DMS153 treated with DMSO at 0.1 percent for 48 hours (cell line): ENCODE data around the gene TOMM40L.
A peak's percentile ranks its signal among the peaks of the same experiment; 100 is the strongest.

ENCODE experiments used
- DNase-seq: peaks from one replicate; lab custom pipeline; 2025; ENCODE audit not compliant: unreplicated experiment; lab: John Stamatoyannopoulos, UW

Gene TOMM40L

DNA sequence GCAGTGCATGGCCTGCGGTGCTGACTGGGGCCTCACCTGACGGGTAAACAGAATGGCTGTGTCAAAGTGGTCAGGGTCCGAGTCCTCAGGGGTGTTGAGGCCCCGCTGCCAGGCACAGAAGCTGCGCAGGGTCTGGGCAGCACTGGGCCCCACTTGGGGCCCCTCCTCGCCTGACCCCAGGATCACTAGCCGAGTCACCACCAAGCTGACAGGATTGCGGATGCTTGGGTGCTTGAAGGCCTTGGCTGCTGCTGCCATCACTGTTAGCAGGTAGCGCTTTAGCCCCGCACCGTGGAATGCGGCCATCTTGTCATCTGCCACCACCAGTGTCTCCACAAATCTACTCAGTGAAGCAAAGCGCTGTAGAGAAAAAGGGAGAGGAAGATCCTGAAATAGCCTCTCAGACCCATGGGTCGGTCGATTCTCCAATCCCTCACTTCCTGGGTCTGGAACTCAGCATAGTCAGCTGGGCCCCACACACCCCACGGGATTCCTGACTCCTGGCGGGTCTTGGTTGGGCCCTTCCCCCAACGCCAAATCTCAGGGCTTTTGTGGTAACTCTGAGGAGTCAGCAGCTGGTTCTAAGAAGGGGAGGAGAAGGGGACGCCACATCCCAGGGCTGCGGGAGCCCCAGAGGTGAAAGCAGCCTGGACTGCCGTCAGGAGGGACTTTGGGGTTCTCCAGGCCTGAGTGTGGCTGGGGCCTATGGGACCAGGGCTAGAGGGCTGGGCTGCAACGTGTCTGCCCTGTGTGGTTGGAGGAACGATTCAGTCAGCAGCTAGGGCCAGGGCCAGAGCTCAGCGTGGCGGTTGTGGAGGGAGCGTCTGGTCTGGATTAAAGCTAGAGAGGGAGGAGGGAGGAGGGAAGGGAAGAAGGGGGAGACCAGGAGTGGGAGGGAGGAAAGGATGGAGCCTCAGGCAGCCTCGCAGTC is 29.1 kb upstream of the TOMM40L start:
- no peak for DNase-seq

DNA sequence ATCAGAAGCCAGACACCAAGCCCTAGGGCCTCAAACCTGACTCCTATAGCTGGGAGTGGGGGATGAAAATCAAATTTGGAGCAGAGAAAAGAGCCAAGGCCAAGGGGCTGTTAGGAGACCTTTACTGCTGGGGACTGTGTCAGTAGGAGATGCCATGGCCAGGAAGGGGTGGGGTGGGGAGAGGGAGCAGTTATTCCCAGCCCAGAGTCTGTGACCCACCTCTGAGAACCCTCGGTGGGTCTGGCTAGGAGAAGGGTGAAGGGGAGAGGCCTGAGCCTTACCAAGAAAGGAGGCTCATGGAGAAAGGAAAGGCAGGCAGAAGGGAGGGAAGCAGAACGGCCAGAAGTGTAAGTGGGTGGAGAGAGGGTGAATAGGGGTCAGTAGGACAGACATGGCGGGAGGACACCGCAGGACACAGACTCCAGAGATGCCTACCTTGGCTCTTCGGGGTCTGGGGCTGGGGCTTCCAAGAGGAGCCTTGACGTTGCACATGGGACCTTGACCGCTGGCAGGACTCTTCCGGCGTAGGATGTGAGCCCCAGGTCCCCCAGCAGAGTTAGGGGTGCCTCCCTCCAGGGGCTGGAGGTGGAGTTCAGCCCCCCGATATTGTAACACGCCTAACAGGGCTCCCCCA is 28.2 kb upstream of the TOMM40L start:
- no peak for DNase-seq

DNA sequence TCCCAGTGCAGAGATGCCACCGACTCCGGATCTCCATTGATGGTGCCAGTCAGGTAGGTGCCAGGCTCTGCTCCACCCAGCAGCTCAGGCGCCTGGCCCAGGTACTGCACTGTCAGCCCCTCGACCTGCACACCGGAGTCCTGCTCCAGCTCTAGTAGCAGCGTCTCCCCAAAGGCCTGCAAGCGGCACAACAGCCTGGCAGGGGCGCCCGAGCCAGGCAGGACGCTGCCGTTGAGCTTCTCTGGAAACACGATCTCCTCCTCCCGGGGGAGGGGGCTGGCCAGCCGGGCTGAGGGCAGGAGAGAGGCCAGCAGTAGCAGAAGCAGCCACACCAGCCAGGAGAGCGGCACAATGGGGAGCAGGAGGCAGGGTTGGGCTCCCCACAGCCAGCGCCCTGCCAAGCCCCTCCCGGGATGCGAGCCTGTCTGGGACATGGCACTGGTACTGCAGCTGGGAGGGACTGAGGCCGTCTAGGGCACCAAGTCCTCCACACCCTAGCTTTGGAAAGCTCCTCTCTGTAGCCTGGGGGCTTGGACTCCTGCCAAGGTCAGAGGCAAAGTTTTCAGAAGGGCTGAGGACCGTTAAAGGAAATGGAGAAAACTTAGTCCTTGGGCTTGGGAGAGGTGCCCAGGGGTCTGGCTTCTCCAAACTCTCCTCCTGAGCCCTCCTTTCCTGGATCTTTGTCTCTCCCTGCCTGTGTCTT is 27.5 kb upstream of the TOMM40L start:
- DNase-seq = peak; percentile 28

DNA sequence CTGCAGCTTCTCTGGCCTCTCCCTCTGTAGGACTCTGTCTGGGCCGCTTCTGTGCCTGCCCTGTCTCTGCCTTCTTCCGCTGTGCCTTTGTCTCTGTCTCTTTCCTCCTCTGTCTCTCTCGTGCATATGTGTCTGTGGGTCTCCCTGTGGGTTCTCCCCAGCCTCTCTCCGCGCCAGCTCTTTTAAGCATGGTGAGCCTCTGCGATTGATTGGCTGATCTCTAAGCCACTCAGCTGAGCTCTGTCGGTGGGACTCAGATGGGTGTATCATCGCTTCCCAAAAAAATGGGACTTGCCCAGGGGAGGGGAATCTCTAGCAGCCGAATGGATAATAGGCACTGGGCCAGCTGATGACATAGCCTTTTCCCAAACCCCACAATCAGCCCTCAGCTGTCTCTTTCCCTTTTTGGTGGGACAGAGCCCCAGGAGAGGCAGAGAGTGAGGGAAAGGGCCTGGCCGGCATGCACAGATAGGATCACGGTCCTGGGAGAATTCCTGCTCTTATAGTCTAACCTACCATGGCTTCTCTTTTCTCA is 26.9 kb upstream of the TOMM40L start, which contains the start of gene ADAMTS4:
TSS of gene ADAMTS4 (minus strand) at position 158 of the 535 bp plus-strand sequence. CDS start 427 bp downstream, outside the sequence.
- no peak for DNase-seq

DNA sequence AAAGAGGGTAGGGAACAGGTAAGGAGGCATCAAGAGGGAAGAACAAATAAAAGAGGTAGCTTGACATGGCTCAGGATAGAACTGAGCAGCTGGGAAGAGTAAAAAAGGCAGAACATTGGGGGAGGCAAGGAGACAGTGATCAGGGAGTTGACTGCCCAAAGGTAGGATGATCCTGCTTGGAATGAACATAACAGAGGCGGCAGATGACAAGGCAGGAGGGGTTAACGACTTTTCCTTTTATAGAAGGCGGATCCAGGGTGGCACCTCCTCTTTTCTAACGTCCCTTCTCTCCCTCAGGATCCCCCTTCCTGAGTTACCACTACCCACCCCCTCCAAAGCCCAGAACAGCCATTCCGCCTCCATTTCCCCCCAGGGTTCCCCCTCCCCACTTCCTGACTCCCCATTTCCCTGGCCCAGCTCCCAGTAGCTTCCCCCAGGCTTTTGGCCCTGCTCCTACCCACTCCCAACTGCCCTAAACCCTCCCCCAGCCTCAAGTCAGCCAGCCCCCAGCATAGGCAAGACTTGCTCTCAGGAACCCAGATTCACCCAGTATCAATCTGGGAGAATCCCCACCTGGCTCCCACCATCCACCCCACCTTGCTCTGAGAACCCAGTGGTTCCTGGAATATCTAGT is 26.2 kb upstream of the TOMM40L start:
- DNase-seq = no peak

DNA sequence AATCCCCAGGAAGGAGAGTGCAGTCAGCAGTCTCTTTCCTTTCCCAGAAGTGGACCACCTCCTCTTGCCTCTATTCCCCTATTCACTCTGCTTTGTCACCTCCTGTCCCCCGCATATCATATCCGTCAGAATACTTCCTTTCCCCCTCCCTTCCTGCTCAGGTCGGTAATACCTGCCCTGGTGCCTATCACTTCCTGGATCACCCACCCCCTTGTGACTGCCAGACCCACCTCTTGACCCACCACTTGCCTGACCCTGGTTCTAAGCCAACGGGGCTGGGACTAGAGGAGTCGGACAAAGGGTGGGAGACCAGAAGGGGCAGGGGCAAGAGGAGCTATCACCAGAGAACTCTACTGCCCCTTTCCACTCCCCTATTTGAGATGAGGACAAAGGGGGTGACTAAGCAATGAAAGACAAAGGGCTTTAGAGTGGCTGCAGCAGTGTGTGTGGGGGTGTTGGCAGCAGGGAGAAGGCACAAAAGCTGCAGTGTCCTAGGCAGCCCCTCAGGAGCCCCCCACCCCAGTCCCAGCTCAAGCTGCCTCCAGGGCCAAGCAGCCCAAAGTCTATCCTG is 25.4 kb upstream of the TOMM40L start:
- no peak for DNase-seq

DNA sequence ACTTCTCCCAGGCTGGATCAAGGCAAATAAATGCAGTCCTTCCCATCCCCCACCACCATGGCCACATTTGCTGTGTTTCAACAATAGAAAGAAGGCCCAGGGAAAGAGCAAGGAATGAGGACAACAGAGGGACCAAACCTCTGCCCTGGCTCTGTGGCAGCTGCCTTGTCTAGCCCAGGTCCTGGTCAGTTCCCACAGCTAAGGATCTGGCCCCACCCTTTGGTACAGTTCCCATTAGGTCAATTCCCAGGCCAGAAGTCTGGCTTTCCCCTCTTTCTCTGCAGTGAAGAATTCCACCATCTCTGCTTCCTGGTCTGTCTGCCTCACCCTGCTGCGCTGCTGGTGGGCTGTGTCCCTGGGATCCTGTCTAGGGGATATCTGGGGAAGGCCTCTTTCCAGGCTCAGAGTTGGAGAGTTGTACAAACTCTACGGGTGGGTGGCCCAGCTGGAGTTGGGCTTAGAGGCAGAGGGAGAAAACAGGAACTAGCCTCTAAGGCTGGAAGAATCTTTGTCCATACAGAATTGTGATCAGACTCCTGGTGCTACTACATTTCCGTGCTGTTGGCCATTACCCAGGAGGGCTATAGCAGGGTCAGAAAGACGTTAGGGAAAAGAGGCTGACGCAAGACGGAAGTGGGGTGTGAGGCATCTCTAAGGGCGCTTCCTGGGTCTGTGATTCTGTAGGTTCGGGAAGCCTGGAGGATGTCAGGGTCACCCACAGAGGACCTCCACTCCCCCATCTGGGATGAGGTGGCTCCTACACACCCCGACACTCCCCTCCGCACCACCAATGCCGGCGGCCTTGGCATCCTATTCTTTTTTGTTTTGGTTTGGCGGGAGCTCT is 24.6 kb upstream of the TOMM40L start:
- no peak for DNase-seq

DNA sequence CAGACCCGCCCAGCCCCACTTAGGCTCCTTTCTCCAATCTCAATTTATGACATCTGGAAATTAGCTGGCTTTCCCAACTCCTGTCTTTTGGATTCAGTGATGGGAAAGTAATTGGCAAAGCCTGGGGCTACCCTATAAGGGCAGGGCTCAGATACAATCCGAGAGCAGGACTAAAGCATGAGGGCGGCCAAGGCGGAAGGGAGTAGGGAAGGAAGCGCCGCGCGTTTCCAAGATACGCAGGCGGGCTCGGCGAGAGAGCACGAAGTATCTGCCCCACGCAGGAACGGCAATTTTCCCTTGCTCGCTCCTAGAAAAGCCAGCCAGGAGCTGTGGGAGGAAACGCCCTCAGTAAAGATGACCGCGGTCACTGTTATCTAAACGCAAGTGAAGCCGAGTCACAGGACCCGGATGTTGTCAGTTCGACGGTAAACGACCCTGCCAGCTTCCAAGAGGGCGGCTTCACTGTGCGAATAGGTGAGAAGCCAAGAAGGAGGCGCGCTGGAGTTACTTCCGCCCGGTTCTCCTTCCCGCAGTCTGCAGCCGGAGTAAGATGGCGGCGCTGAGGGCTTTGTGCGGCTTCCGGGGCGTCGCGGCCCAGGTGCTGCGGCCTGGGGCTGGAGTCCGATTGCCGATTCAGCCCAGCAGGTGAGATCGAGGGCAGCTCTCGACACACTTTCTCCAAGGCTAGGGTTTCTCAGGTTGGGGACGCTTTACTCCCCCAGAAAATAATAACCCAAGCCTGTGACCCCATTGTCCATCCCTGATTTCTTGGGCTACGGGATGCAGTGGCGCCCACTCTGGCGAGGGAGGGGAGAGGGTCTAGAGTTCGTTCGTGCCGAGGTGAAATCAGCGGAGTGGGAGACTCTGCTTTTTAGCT is 23.8 kb upstream of the TOMM40L start, which contains the start of gene NDUFS2:
TSS of gene NDUFS2 (plus strand) at position 532 of the 877 bp plus-strand sequence. CDS start at position 551, 19 bp downstream.
- DNase-seq = peak; percentile 100

DNA sequence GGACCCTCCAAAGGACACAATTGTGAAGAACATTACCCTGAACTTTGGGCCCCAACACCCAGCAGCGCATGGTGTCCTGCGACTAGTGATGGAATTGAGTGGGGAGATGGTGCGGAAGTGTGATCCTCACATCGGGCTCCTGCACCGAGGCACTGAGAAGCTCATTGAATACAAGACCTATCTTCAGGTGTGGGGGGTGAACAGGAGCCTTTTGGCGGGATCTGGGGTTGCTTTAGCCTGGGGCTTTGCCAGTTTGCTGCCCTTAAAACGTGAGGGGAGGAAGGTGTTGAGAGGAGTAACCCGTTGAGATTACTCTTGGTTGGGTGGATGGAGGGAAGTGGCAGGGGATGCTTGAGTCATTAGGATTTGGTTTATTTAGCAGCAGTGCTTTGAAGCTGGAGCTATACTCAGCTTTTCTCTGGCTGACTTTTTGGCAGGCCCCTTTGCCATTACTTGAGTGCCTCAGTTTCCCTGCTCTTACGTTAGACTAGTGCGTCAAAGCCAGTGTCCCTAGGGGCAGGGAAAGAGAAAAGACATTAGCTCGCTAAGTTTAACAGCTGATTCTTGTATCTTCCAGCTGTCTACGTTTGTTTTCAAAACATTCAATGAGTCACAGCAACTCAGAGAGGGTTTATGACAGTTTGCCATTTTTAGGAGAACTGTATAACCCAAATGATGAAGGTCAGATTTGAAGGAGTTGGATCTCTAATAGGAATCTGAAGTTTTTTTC is 19.3 kb upstream of the TOMM40L start:
- no peak for DNase-seq

DNA sequence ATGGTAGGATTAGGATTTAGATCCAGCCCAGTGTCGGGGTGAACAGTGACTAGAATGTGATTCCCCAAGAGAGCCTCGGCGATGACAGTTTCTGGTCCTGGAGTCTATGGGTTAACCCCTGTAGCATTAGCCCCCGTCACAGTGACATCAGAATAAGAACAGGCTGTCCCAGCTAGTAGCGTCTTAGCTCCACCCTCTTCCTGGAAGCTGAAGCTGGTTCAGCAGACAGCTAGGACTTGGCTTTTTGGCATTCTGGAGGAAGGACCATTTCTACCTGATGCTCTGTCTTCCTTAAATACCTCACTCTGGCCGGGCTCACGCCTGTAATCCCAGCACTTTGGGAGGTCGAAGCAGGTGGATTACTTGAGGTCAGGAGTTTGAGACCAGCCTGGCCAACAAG is 18.7 kb upstream of the TOMM40L start:
- no peak for DNase-seq

DNA sequence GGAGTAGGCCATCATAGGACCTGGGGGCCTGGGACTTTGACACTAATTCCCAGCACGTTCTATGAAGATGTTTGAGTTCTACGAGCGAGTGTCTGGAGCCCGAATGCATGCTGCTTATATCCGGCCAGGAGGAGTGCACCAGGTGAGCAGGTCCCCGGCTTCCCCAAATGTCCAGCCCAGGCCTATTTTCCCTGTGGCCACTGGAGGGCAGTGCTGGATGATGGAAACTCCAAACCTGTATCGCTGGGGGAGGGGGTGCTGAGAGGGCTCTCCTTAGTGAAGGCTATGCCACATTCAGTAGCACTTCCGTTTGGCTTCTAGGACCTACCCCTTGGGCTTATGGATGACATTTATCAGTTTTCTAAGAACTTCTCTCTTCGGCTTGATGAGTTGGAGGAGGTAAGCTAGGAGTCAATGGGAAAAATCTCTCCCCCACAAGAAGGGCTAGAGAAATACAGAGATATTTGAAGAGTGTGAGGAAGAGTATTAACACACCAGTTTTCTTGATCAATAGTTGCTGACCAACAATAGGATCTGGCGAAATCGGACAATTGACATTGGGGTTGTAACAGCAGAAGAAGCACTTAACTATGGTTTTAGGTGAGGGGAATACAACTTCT is 16.0 kb upstream of the TOMM40L start:
- DNase-seq = peak; percentile 85

DNA sequence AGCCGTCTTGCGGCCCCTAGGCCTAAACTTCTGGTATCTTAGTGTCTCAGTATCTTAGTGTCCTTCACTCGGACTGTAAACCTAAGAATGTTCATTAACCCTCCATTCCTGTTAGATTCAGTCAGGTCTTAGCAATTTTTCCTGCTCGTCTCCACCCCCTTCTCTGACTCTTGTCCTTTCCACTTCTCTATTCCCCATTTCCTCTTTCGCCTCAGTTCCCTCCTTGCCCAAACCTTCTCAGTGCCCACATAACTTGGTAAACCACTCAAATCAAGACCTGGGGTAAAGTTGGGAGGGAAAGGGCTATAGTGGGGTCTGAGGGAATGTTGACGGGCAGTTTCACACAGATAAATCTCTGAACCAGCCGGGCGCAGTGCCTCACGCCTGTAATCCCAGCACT is 11.5 kb upstream of the TOMM40L start:
- DNase-seq = no peak

DNA sequence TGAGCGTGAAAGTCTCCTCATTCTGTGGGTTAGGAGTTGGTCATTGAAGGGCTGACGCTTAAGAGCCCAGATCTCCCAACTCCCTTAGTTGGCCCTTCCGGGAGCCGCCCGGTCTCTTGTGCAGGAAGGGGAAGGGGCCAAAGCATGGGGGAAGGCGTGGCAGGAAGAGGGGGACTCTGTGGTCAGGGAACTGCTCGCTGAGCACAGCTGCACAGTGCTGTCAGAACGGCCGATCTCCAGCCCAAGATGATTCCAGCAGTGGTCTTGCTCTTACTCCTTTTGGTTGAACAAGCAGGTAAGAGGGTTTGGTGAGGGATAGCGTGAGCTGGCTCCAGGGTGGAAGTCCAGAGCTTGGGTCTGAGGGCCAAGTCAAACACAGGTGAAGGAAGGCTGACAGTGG is 10.8 kb upstream of the TOMM40L start, which contains the start of gene FCER1G:
TSS of gene FCER1G (plus strand) at position 220 of the 400 bp plus-strand sequence. CDS start at position 247, 27 bp downstream.
- no peak for DNase-seq

DNA sequence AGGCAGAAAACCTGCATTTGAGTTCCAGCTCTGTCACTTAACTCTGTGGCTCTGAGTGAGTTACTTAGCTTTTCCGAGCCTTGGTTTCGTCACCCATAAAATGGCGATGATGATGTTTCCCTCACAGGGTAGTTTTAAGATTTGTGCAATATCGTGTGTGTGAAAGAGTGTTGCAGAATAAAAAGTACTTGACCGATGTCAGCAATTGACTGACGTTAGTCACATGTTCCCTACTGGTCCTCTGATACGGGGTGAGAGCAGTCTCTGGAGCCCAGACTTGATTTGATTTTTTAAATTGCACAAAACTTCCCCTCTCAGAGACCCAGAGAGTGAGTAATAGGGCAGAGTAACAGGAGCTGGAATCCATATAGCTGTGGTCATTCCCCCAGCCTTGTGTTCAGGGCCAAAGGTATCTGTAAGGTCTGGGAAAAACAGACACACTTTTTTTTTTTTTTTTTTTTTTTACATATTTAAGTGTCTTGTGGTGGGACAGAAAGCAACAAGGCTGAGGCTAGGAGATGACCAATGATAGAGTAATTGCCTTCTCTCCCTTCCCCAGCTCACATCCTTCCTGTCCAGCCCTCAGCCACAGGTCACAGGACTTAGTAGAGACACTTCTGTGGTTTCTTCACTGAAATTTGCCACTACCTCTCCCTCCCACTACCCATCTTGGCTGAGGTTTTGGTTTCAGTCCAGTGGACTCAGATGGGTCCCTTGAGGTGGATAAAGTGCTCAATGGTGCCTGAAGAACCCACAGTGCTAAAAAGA is 8.7 kb upstream of the TOMM40L start:
- DNase-seq = no peak

DNA sequence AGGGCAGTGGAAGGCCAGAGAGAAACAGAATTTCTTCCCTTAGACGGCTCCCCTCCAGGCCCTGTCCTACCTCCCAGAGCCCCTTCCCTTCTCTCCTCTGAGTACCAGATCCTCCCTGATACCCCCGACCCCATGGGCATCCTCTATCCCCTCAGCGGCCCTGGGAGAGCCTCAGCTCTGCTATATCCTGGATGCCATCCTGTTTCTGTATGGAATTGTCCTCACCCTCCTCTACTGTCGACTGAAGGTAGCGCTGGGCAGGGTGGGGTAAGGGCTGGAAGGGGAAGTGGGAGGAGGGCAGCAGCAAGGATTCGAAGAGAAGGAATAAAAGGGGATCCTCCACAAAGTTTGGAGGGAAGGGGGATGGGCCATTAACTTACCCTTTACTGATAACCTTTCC is 8.0 kb upstream of the TOMM40L start:
- DNase-seq = no peak

DNA sequence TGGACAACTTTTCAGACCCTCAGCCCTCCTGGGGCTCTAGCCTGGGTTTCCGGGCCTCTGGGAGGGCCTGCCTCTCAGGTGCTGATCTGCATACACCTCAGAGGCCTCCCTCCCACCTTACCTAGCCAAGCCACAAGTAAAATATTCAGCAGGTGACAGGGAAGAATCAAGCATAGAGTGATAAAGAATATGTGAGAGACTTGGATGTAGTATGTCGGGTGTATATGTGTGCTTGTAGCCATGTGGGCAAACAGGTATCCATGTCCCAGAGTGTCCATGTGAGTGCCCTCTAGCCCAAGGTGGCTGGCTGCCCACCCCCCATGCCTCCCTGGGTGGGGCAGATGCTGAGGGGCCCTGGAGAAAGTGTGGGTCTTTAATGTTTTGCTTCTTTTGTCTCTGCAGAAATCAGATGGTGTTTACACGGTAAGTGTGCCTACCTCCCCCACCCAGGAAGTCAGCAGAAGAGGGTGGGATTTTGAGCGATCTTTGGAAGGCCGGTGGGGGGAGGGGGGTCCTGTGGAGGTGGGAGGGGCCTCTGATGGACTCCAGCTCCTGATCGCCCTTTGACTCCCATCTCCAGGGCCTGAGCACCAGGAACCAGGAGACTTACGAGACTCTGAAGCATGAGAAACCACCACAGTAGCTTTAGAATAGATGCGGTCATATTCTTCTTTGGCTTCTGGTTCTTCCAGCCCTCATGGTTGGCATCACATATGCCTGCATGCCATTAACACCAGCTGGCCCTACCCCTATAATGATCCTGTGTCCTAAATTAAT is 7.4 kb upstream of the TOMM40L start:
- no peak for DNase-seq
